SK-N-SH treated with all-trans-retinoic acid at 6 μM for 48 hours (cell line): ENCODE results near the gene C1RL.

Experiments used
- ATAC-seq: fragments of 200-7000 bp; cut with Tn5 transposase; 3 replicates; pipeline ENCODE4 v1.9.1; 2020; ENCODE audit warnings: mild to moderate bottlenecking, moderate library complexity
- ARNTL ChIP-seq: fragments of 450-650 bp; formaldehyde crosslinking; IDR thresholded peaks from 2 replicates; pipeline ENCODE4 v1.5.0; 2020; ENCODE audit warnings: low read depth, mild to moderate bottlenecking, moderate library complexity, borderline replicate concordance
- CREB5 ChIP-seq: fragments of 250-450 bp; sonication (Bioruptor Pico); IDR thresholded peaks from 2 replicates; pipeline ENCODE4 v1.5.1; 2020; ENCODE audit warnings: low read depth, mild to moderate bottlenecking, moderate library complexity
- CSDC2 ChIP-seq: fragments of 250-450 bp; sonication (Bioruptor Pico); IDR thresholded peaks from 2 replicates; pipeline ENCODE4 v1.5.0; 2020; ENCODE audit warnings: mild to moderate bottlenecking, moderate library complexity
- CSRNP3 ChIP-seq: fragments of 250-450 bp; sonication (Bioruptor Pico); IDR thresholded peaks from 2 replicates; pipeline ENCODE4 v1.5.1; 2021; ENCODE audit warnings: mild to moderate bottlenecking, moderate library complexity
- ESRRG ChIP-seq: fragments of 250-450 bp; sonication (Bioruptor Pico); IDR thresholded peaks from 2 replicates; pipeline ENCODE4 v1.6.1; 2021; ENCODE audit warnings: mild to moderate bottlenecking
- OSR1 ChIP-seq: fragments of 250-450 bp; sonication (Bioruptor Pico); IDR thresholded peaks from 2 replicates; pipeline ENCODE4 v1.8.0; 2022; ENCODE audit warnings: moderate library complexity, mild to moderate bottlenecking, inconsistent platforms
- PATZ1 ChIP-seq: fragments of 250-450 bp; sonication (Bioruptor Pico); IDR thresholded peaks from 2 replicates; pipeline ENCODE4 v1.8.0; 2020; ENCODE audit warnings: mild to moderate bottlenecking, moderate library complexity, borderline replicate concordance
- POU6F1 ChIP-seq: fragments of 250-450 bp; sonication (Bioruptor Pico); IDR thresholded peaks from 2 replicates; pipeline ENCODE4 v1.8.0; 2021; ENCODE audit warnings: low read depth, mild to moderate bottlenecking, moderate library complexity, borderline replicate concordance
- PPARA ChIP-seq: fragments of 250-450 bp; sonication (Bioruptor Pico); IDR thresholded peaks from 2 replicates; pipeline ENCODE4 v1.5.0; 2020; ENCODE audit warnings: mild to moderate bottlenecking, borderline replicate concordance
- RARB ChIP-seq: fragments of 250-450 bp; sonication (Bioruptor Pico); IDR thresholded peaks from 2 replicates; pipeline ENCODE4 v1.8.0; 2021; ENCODE audit warnings: mild to moderate bottlenecking, moderate library complexity
- SNAI2 ChIP-seq: fragments of 250-450 bp; sonication (Bioruptor Pico); IDR thresholded peaks from 2 replicates; pipeline ENCODE4 v1.5.0; 2020; ENCODE audit warnings: mild to moderate bottlenecking, moderate library complexity
- TCF4 ChIP-seq: fragments of 250-450 bp; sonication (Bioruptor Pico); IDR thresholded peaks from 2 replicates; pipeline ENCODE4 v1.8.0; 2021; ENCODE audit warnings: mild to moderate bottlenecking, moderate library complexity, borderline replicate concordance
- TOX ChIP-seq: fragments of 250-450 bp; sonication (Bioruptor Pico); IDR thresholded peaks from 2 replicates; pipeline ENCODE4 v1.8.0; 2021; ENCODE audit warnings: mild to moderate bottlenecking, moderate library complexity, borderline replicate concordance
- TSHZ2 ChIP-seq: fragments of 250-450 bp; sonication (Bioruptor Pico); IDR thresholded peaks from 2 replicates; pipeline ENCODE4 v1.5.0; 2020; ENCODE audit warnings: mild to moderate bottlenecking, moderate library complexity
- ZC3H10 ChIP-seq: fragments of 250-450 bp; sonication (Bioruptor Pico); IDR thresholded peaks from 2 replicates; pipeline ENCODE4 v1.5.1; 2021; ENCODE audit warnings: mild to moderate bottlenecking, moderate library complexity
- ZFP3 ChIP-seq: fragments of 250-450 bp; sonication (Bioruptor Pico); IDR thresholded peaks from 2 replicates; pipeline ENCODE4 v1.5.0; 2020; ENCODE audit warnings: mild to moderate bottlenecking, moderate library complexity
- ZFP30 ChIP-seq: fragments of 450-650 bp; formaldehyde crosslinking; IDR thresholded peaks from 2 replicates; pipeline ENCODE4 v1.5.0; 2022; ENCODE audit warnings: mild to moderate bottlenecking, moderate library complexity
- ZNF565 ChIP-seq: fragments of 450-650 bp; formaldehyde crosslinking; conservative IDR thresholded peaks from 2 replicates; pipeline ENCODE4 v1.5.0; 2020; ENCODE audit warnings: low read depth, mild to moderate bottlenecking, moderate library complexity
- ZNF70 ChIP-seq: fragments of 450-650 bp; formaldehyde crosslinking; IDR thresholded peaks from 2 replicates; pipeline ENCODE4 v1.5.0; 2020; ENCODE audit warnings: mild to moderate bottlenecking, moderate library complexity
- ZNF8 ChIP-seq: fragments of 450-650 bp; formaldehyde crosslinking; IDR thresholded peaks from 2 replicates; pipeline ENCODE4 v1.5.0; 2020; ENCODE audit warnings: mild to moderate bottlenecking, moderate library complexity

The C1RL gene

GRCh38 chr12:7139200-7139599, 30.2 kb upstream of the C1RL start:
- TF ChIP-seq RARB (CRISPR knock-in tag) (no peak), ZFP3 (CRISPR knock-in tag) (no peak), ZFP30 (CRISPR knock-in tag) (no peak), ZNF70 (CRISPR knock-in tag) (no peak)
- TF ChIP-seq, all 23 proteins: peak for 0
- no peak for ATAC-seq

GRCh38 chr12:7137908-7138307, 28.9 kb upstream of the C1RL start:
- ATAC-seq: no peak
- TF ChIP-seq OSR1 (CRISPR knock-in tag) (no peak), ZNF565 (CRISPR knock-in tag) (no peak), CSDC2 (no peak), ZFP3 (CRISPR knock-in tag) (no peak), TSHZ2 (CRISPR knock-in tag) (no peak), RARB (CRISPR knock-in tag) (no peak), POU6F1 (CRISPR knock-in tag) (no peak), ZNF70 (CRISPR knock-in tag) (no peak), CSRNP3 (no peak), TOX (CRISPR knock-in tag) (no peak), ARNTL (CRISPR knock-in tag) (no peak), PPARA (CRISPR knock-in tag) (no peak), ESRRG (CRISPR knock-in tag) (no peak), TCF4 (no peak), CREB5 (CRISPR knock-in tag) (no peak)

- TF ChIP-seq SNAI2 (CRISPR knock-in tag) (no peak), CREB5 (CRISPR knock-in tag) (no peak), ZFP3 (CRISPR knock-in tag) (no peak), ZC3H10 (CRISPR knock-in tag) (no peak), ZNF8 (CRISPR knock-in tag) (no peak), ZFP30 (CRISPR knock-in tag) (no peak), CSDC2 (no peak), OSR1 (CRISPR knock-in tag) (no peak), TOX (CRISPR knock-in tag) (no peak), PATZ1 (no peak), ARNTL (CRISPR knock-in tag) (no peak), POU6F1 (CRISPR knock-in tag) (no peak), ZNF565 (CRISPR knock-in tag) (no peak), ZNF70 (CRISPR knock-in tag) (no peak), RARB (CRISPR knock-in tag) (no peak)
- no peak for ATAC-seq
Measured at GRCh38 chr12:7136676-7137075, 27.7 kb upstream of the C1RL start.
